H1 (cell line): ENCODE results near the gene ADAM22.

Source experiments
- ATF2 ChIP-seq: IDR thresholded peaks from 2 replicates; pipeline ENCODE4 v1.6.1; 2012; ENCODE audit warnings: low read length, inconsistent platforms
- BCL11A ChIP-seq, 2 experiments: IDR thresholded peaks; one replicate each; pipeline ENCODE4 v1.6.1; 2011; ENCODE audit warnings: low read depth in 2 of 2, low read length in 2 of 2, mild to moderate bottlenecking in 2 of 2
- EZH2 ChIP-seq: fragments of 200-600 bp; sonication (generic); IDR thresholded peaks from 2 replicates; pipeline ENCODE4 v1.7.1; 2012; ENCODE audit warnings: low read depth, mild to moderate bottlenecking, moderate library complexity, low read length, inconsistent platforms; ENCODE audit not compliant: severe bottlenecking
- JUND ChIP-seq: IDR thresholded peaks from 2 replicates; pipeline ENCODE4 v1.6.1; 2011; ENCODE audit warnings: mild to moderate bottlenecking, improper control_type of control experiment, low read length
- POLR2A ChIP-seq, 2 experiments: IDR thresholded peaks; 1 replicate in 1 of 2; 2 replicates in 1 of 2; pipeline ENCODE4 v1.6.1; 2011; ENCODE audit warnings: low read depth in 2 of 2, low read length in 2 of 2, mild to moderate bottlenecking in 2 of 2; ENCODE audit errors: control extremely low read depth in 1 of 2
- SRF ChIP-seq: IDR thresholded peaks from 2 replicates; pipeline ENCODE4 v1.6.1; 2011; ENCODE audit warnings: mild to moderate bottlenecking, low read depth, low read length, moderate library complexity
- TEAD4 ChIP-seq: IDR thresholded peaks from 2 replicates; pipeline ENCODE4 v1.6.1; 2012; ENCODE audit warnings: low read depth, low read length, inconsistent platforms, mixed read lengths
- TF ChIP-seq, protein P1 (sequence below), 3 experiments: IDR thresholded peaks; 1 replicate in 2 of 3; 2 replicates in 1 of 3; pipeline versions ENCODE4 v1.5.1 to v1.6.1; 2011; ENCODE audit warnings: low read length in 3 of 3, mild to moderate bottlenecking in 3 of 3, inconsistent platforms in 2 of 3, low read depth in 1 of 3, moderate library complexity in 1 of 3; ENCODE audit not compliant: insufficient read depth in 1 of 3; ENCODE audit errors: control extremely low read depth in 1 of 3

DNA sequence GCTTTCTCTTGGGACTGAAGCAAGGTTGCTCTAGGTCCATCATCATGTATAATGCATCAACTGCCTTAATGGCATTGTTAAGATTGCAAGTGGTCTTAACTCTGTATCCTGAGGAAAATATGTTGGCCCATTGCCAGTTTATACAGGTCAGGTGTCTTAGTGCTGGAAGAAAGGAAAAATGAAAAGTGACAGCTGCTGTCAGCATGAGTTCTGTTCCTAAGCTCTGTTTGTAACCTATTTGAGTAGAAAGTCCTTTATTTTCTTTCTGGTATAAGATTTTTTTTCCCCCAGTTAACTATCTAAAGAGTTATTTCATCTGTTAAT, 158.6 kb downstream of the ADAM22 start:
- TF ChIP-seq BCL11A (IDR thresholded peaks at IDR 0.05; ENCODE audit: low read depth in 2 of 2, low read length in 2 of 2) (no peak), EZH2 (no peak), POLR2A (IDR thresholded peaks at IDR 0.05; ENCODE audit: control extremely low read depth in 1 of 2, low read depth in 2 of 2, low read length in 2 of 2) (no peak), TEAD4 (no peak), ATF2 (no peak), JUND (no peak), SRF (no peak)
- TF ChIP-seq, protein P1, sequence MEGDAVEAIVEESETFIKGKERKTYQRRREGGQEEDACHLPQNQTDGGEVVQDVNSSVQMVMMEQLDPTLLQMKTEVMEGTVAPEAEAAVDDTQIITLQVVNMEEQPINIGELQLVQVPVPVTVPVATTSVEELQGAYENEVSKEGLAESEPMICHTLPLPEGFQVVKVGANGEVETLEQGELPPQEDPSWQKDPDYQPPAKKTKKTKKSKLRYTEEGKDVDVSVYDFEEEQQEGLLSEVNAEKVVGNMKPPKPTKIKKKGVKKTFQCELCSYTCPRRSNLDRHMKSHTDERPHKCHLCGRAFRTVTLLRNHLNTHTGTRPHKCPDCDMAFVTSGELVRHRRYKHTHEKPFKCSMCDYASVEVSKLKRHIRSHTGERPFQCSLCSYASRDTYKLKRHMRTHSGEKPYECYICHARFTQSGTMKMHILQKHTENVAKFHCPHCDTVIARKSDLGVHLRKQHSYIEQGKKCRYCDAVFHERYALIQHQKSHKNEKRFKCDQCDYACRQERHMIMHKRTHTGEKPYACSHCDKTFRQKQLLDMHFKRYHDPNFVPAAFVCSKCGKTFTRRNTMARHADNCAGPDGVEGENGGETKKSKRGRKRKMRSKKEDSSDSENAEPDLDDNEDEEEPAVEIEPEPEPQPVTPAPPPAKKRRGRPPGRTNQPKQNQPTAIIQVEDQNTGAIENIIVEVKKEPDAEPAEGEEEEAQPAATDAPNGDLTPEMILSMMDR (IDR thresholded peaks at IDR 0.05; ENCODE audit: control extremely low read depth in 1 of 3, insufficient read depth in 1 of 3, low read depth in 1 of 3, low read length in 3 of 3) = no peak
